Transverse colon (tissue), 4 donors: ENCODE data around the gene VSTM1. TPM values are rescaled to one million over a fixed set of nuclear protein-coding genes. Genes with fewer than 3 reads are reported as not detected.

Experiments used
- DNase-seq: peaks from one replicate; pipeline ENCODE4 v3.0.0-alpha.2; 2019
- H3K27ac ChIP-seq, 4 donors: fragments of 200-600 bp; sonication (generic); 2 replicates each; pipeline ENCODE4 v1.5.1; 2016 to 2018; ENCODE audit warnings: inconsistent platforms in 4 of 4
- H3K27me3 ChIP-seq: fragments of 200-600 bp; sonication (generic); 2 replicates; pipeline ENCODE4 v1.5.1; 2017; ENCODE audit warnings: inconsistent platforms
- H3K36me3 ChIP-seq, 4 donors: fragments of 200-600 bp; sonication (generic); 2 replicates each; pipeline ENCODE4 v1.5.1; 2017 to 2019; ENCODE audit warnings: inconsistent platforms in 4 of 4
- H3K4me1 ChIP-seq, 4 donors: fragments of 200-600 bp; sonication (generic); 2 replicates each; pipeline ENCODE4 v1.5.1; 2017 to 2020; ENCODE audit warnings: inconsistent platforms in 4 of 4
- H3K4me3 ChIP-seq, 4 donors: fragments of 200-600 bp; sonication (generic); 1 replicate in 1 of 4; 2 replicates in 3 of 4; pipeline versions ENCODE4 v1.5.1 to v1.6.1; 2017 to 2019; ENCODE audit warnings: inconsistent platforms in 4 of 4
- H3K9me3 ChIP-seq, 2 donors: fragments of 200-600 bp; sonication (generic); 2 replicates each; pipeline ENCODE4 v1.5.1; 2017 to 2019; ENCODE audit warnings: inconsistent platforms in 2 of 2
- CTCF ChIP-seq, 5 experiments: fragments of 200-600 bp in 3 of 5; fragments of 450-650 bp in 2 of 5; sonication (generic) in 3 of 5; IDR thresholded peaks; 1 replicate in 2 of 5; 2 replicates in 3 of 5; pipeline ENCODE4 v1.5.1; 2016 to 2017; ENCODE audit warnings: antibody characterized with exemption in 5 of 5, inconsistent platforms in 3 of 5, mild to moderate bottlenecking in 2 of 5, moderate library complexity in 1 of 5
- EP300 ChIP-seq: sonication (generic); formaldehyde crosslinking; IDR thresholded peaks from one replicate; pipeline ENCODE4 v1.6.1; 2017; ENCODE audit warnings: antibody characterized with exemption, low read depth
- POLR2A ChIP-seq: fragments of 450-650 bp; IDR thresholded peaks from one replicate; pipeline ENCODE4 v1.6.1; 2016; ENCODE audit warnings: antibody characterized with exemption, mild to moderate bottlenecking, moderate library complexity
- POLR2AphosphoS5 ChIP-seq, 3 donors: sonication (generic); formaldehyde crosslinking; IDR thresholded peaks; one replicate each; pipeline ENCODE4 v1.6.1; 2016; ENCODE audit warnings: antibody characterized with exemption in 3 of 3
- WGBS, 2 donors: methylation state at CpG; one replicate each; pipeline ENCODE4 v1.1.5; 2018; ENCODE audit warnings: low coverage in 1 of 2; 5-methylcytosine and 5-hydroxymethylcytosine counted together
- in situ Hi-C, 4 donors: fragments of 200-750 bp; cut with MboI; loops; one replicate each; pipeline versions ENCODE4 v1.15.0 to v1.15.1; 2017; ENCODE audit warnings: low sequenced_read_pairs in 3 of 4, low pct_ligation_motif_present in 1 of 4, low pct_unique_long_range_greater_than_20kb in 1 of 4
- intact Hi-C: fragments of 100-400 bp; cut with DNase I; formaldehyde crosslinking; loops from one replicate; pipeline ENCODE4 v1.15.1; 2023; ENCODE audit warnings: low total_unique reads
- small RNA-seq, 4 donors: library from RNA; depleted of rRNA; stranded (forward); fragments of <200 nt; gene quantifications; one replicate each; pipeline ENCODE3, GENCODE V24; 2016
- total RNA-seq, 4 donors: library from RNA; depleted of rRNA; stranded (reverse); fragments of >200 nt; gene quantifications; one replicate each; pipeline ENCODE4 v1.1.0, GENCODE V29; 2016

Gene VSTM1
- total RNA-seq, 4 donors from 2014 or later: not detected

GRCh38 chr19:53991224-53992113, 72.2 kb downstream of the VSTM1 start, which contains the start of gene CACNG6:
Gene CACNG6, plus strand, starts transcription at chr19:53991637. Its CDS starts 1,241 bp downstream, at chr19:53992878.
- peaks cover 3 to 9% (median 7%) of the 10 kb centered on the region in 4 donors for H3K4me1 ChIP-seq
- in situ Hi-C loops (no loop called here), intact Hi-C loops (no loop called here)
- peak within 1 kb of the TSS in 3 of 4 donors; percentile 1 to 52 (median 15) for H3K4me3 ChIP-seq
- DNase-seq: no peak
- no peaks in the 10 kb centered on the region for H3K9me3 ChIP-seq
- H3K27me3 ChIP-seq: peaks cover 49% of the 10 kb centered on the region
- no peak within 1 kb of the TSS for H3K27ac ChIP-seq
- no peak for TF ChIP-seq EP300
- no peak for TF ChIP-seq CTCF (IDR thresholded peaks at IDR 0.05)
- no peak for TF ChIP-seq POLR2A
- no peak for TF ChIP-seq POLR2AphosphoS5 (IDR thresholded peaks at IDR 0.05)
- 11% methylated on average over 14 of the region's 66 CpGs; no CpG with 5 or more reads in 1 of the 2 donors for WGBS, 2 donors
- H3K36me3 ChIP-seq: no peaks in the 10 kb centered on the region

Small RNA genes lying within 50 kb of the gene (small RNA-seq; reads per million reads assigned to genes)
- 0 reads per million in 4 donors for gene AC012314.20

Other genes starting within 250 kb of the VSTM1 start
- gene NLRP12, start 239.6 kb downstream of the VSTM1 start, total RNA-seq: under 1 TPM in 1 of 4 donors, not detected in 3; 0.16 TPM
- 100 to 1,000 TPM in 2 of 4 donors, 10 to 100 TPM in 2; 33.3 to 222 (median 79.1) TPM for gene MYADM, start 196.0 kb downstream of the VSTM1 start, total RNA-seq
- gene PRKCG, start 181.7 kb downstream of the VSTM1 start, total RNA-seq: under 1 TPM in 1 of 4 donors, not detected in 3; 0.32 TPM
- gene CACNG7, start 154.6 kb downstream of the VSTM1 start, total RNA-seq: not detected
- not detected for gene CACNG8, start 101.0 kb downstream of the VSTM1 start, total RNA-seq
- not detected for gene CACNG6, start 72.3 kb downstream of the VSTM1 start, total RNA-seq
- not detected for gene TARM1, start 17.5 kb upstream of the VSTM1 start, total RNA-seq
- 1 to 10 TPM in 1 of 4 donors, under 1 TPM in 2, not detected in 1; 0.27 to 3.2 (median 0.75) TPM for gene OSCAR, start 36.9 kb upstream of the VSTM1 start, total RNA-seq
- 100 to 1,000 TPM in 2 of 4 donors, 10 to 100 TPM in 2; 25.4 to 316 (median 97.3) TPM for gene NDUFA3, start 39.0 kb upstream of the VSTM1 start, total RNA-seq
- gene TFPT, start 51.8 kb upstream of the VSTM1 start, total RNA-seq: 10 to 100 TPM in 3 of 4 donors, 1 to 10 TPM in 1; 9.8 to 25.8 (median 14.0) TPM
- 10 to 100 TPM; 24.7 to 50.5 (median 34.9) TPM for gene PRPF31, start 51.9 kb upstream of the VSTM1 start, total RNA-seq
- gene CNOT3, start 73.9 kb upstream of the VSTM1 start, total RNA-seq: 10 to 100 TPM; 28.1 to 85.7 (median 32.1) TPM
- 10 to 100 TPM in 1 of 4 donors, 1 to 10 TPM in 3; 3.4 to 11.1 (median 5.8) TPM for gene LENG1, start 95.8 kb upstream of the VSTM1 start, total RNA-seq
- 100 to 1,000 TPM in 3 of 4 donors, 10 to 100 TPM in 1; 91.5 to 386 (median 180) TPM for gene TMC4, start 109.3 kb upstream of the VSTM1 start, total RNA-seq
- 100 to 1,000 TPM; 180 to 249 (median 218) TPM for gene MBOAT7, start 125.7 kb upstream of the VSTM1 start, total RNA-seq
- 100 to 1,000 TPM in 1 of 4 donors, 10 to 100 TPM in 3; 62.0 to 138 (median 65.9) TPM for gene TSEN34, start 127.4 kb upstream of the VSTM1 start, total RNA-seq
- gene RPS9, start 137.0 kb upstream of the VSTM1 start, total RNA-seq: 1,000 to 10,000 TPM in 3 of 4 donors, 100 to 1,000 TPM in 1; 912 to 1,639 (median 1,317) TPM
- 1 to 10 TPM; 2.2 to 7.6 (median 4.6) TPM for gene LILRB3, start 159.1 kb upstream of the VSTM1 start, total RNA-seq
- gene LILRA6, start 178.9 kb upstream of the VSTM1 start, total RNA-seq: 1 to 10 TPM in 2 of 4 donors, under 1 TPM in 1, not detected in 1; 0.79 to 1.4 (median 1.1) TPM
- gene LILRB5, start 193.4 kb upstream of the VSTM1 start, total RNA-seq: 10 to 100 TPM in 1 of 4 donors, 1 to 10 TPM in 3; 8.3 to 10.7 (median 9.1) TPM
- 1 to 10 TPM; 1.6 to 3.4 (median 2.1) TPM for gene LILRB2, start 217.2 kb upstream of the VSTM1 start, total RNA-seq
- gene LILRA5, start 249.3 kb upstream of the VSTM1 start, total RNA-seq: 1 to 10 TPM in 2 of 4 donors, not detected in 2; 1.6 TPM